ENCODE results near the gene SKIDA1. TPM values are rescaled to one million over a fixed set of nuclear protein-coding genes. Genes with fewer than 3 reads are reported as not detected.
"Not testable (repeated sequence)": the region's sequence is repeated elsewhere in the genome, so short reads cannot be mapped to it uniquely, and the experiment has no call there.

The SKIDA1 gene
- total RNA-seq, 1 experiment from 2014 or later: 0.56 TPM

DNA sequence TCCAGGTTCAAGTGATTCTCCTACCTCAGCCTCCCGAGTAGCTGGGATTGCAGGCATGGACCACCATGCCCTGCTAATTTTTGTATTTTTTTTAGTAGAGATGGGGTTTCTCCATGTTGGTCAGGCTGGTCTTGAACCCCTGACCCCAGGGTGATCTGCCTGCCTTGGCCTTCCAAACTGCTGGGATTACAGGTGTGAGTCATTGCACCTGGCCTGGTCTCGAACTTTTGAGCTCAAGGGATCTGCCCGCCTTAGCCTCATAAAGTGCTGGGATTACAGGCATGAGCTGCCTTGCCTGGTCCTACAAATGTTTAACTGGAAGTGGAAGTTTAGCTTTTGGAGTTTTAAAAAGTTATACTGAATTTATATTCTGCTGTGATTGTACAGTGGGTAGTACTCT lies 11.4 kb upstream of the SKIDA1 start:
- H3K27ac Mint-ChIP-seq (ENCODE audit: low read depth, unreplicated experiment): no peak overlapping the region
- intact Hi-C loops (cut with micrococcal nuclease): loop anchor here (10.0 kb wide), 1 partner anchor 188 kb away; no protein-coding TSS in a partner anchor
- peaks cover 67% of the 10 kb centered on the region for H3K36me3 Mint-ChIP-seq (ENCODE audit: insufficient read depth, unreplicated experiment)
- TF ChIP-seq, protein P1, sequence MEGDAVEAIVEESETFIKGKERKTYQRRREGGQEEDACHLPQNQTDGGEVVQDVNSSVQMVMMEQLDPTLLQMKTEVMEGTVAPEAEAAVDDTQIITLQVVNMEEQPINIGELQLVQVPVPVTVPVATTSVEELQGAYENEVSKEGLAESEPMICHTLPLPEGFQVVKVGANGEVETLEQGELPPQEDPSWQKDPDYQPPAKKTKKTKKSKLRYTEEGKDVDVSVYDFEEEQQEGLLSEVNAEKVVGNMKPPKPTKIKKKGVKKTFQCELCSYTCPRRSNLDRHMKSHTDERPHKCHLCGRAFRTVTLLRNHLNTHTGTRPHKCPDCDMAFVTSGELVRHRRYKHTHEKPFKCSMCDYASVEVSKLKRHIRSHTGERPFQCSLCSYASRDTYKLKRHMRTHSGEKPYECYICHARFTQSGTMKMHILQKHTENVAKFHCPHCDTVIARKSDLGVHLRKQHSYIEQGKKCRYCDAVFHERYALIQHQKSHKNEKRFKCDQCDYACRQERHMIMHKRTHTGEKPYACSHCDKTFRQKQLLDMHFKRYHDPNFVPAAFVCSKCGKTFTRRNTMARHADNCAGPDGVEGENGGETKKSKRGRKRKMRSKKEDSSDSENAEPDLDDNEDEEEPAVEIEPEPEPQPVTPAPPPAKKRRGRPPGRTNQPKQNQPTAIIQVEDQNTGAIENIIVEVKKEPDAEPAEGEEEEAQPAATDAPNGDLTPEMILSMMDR (IDR thresholded peaks at IDR 0.05; ENCODE audit: unreplicated experiment): no peak
- ChIA-PET POLR2A (interaction anchor here (0.6 to 2.2 kb wide), 6 partner anchors 9 to 245 kb away, joined by 3 to 8 read pairs (median 4); no protein-coding TSS in a partner anchor), CTCF (interaction anchor here (0.6 to 1.3 kb wide), 3 partner anchors 21 to 190 kb away, joined by 3 to 6 read pairs (median 3); no protein-coding TSS in a partner anchor)
- BruUV-seq (replicated peaks): no TSS peak
- H3K27me3 Mint-ChIP-seq (ENCODE audit: insufficient read depth, unreplicated experiment): no peaks in the 10 kb centered on the region
- H3K4me3 Mint-ChIP-seq (ENCODE audit: unreplicated experiment): no peak overlapping the region
- no peaks in the 10 kb centered on the region for H3K9me3 Mint-ChIP-seq (ENCODE audit: unreplicated experiment)
- DNase-seq (ENCODE audit: unreplicated experiment): no peak
- H3K4me1 Mint-ChIP-seq (ENCODE audit: insufficient read depth, unreplicated experiment): no peaks in the 10 kb centered on the region

DNA sequence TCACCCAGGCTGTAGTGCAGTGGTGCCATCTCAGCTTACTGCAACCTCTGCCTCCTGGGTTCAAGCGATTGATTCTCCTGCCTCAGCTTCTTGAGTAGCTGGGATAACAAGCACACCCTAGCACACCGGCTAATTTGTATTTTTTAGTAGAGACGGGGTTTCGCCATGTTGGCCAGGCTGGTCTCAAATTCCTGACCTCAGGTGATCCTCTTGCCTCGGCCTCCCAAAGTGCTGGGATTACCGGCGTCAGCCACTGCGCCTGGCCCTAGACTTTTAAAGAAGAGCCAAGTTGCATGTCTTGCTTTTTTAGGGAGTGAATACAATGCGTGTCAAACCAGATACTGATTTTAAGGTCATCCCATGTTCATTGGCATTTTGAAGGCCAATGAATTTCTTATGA lies 10.5 kb upstream of the SKIDA1 start:
- H3K4me3 Mint-ChIP-seq (ENCODE audit: unreplicated experiment): peak overlapping the region; percentile 84
- H3K27ac Mint-ChIP-seq (ENCODE audit: low read depth, unreplicated experiment); BruUV-seq (replicated peaks); H3K9me3 Mint-ChIP-seq (ENCODE audit: unreplicated experiment); H3K27me3 Mint-ChIP-seq (ENCODE audit: insufficient read depth, unreplicated experiment); H3K4me1 Mint-ChIP-seq (ENCODE audit: insufficient read depth, unreplicated experiment); DNase-seq (ENCODE audit: unreplicated experiment): not testable (repeated sequence)
- POLR2A ChIA-PET: interaction anchor here (0.6 to 1.1 kb wide), 2 partner anchors 21 to 39 kb away, joined by 3 read pairs; no protein-coding TSS in a partner anchor
- intact Hi-C loops (cut with micrococcal nuclease): loop anchor here (10.0 kb wide), 1 partner anchor 189 kb away; no protein-coding TSS in a partner anchor
- CTCF ChIA-PET: interaction anchor here (0.7 kb wide), 1 partner anchor 191 kb away, joined by 3 read pairs; no protein-coding TSS in a partner anchor
- peaks cover 58% of the 10 kb centered on the region for H3K36me3 Mint-ChIP-seq (ENCODE audit: insufficient read depth, unreplicated experiment)

DNA sequence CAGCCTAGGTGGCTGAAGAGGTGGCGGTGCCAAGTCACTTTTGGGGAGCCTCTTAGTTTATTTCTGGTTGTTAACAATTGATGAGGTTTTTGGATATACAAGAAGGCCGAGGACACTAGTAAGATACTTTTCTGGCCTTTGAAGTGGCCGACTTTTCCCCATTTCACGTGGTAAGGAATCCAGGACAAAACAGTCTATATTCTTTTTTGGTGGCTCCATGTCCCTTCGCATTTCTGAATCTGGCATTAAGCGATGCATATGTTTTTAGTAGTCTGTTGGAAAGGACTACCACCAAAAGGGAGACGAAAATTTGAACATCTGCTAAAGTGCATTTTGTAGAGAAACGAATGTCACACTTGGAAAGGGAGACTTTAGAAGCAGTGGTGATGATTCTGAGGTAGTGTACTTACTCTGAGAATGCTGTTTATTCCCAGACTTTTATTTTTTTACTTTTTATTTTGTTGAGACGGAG lies 10.0 kb upstream of the SKIDA1 start:
- TF ChIP-seq, protein P1 (IDR thresholded peaks at IDR 0.05; ENCODE audit: unreplicated experiment): no peak
- peaks cover 53% of the 10 kb centered on the region for H3K36me3 Mint-ChIP-seq (ENCODE audit: insufficient read depth, unreplicated experiment)
- no peaks in the 10 kb centered on the region for H3K9me3 Mint-ChIP-seq (ENCODE audit: unreplicated experiment)
- BruUV-seq (replicated peaks): TSS peak; percentile 24
- H3K27me3 Mint-ChIP-seq (ENCODE audit: insufficient read depth, unreplicated experiment): no peaks in the 10 kb centered on the region
- H3K4me3 Mint-ChIP-seq (ENCODE audit: unreplicated experiment): peak overlapping the region; percentile 84
- intact Hi-C loops (cut with micrococcal nuclease): loop anchor here (10.0 kb wide), 1 partner anchor 189 kb away; no protein-coding TSS in a partner anchor
- H3K4me1 Mint-ChIP-seq (ENCODE audit: insufficient read depth, unreplicated experiment): no peaks in the 10 kb centered on the region
- peak overlapping the region; percentile 75 for H3K27ac Mint-ChIP-seq (ENCODE audit: low read depth, unreplicated experiment)
- DNase-seq (ENCODE audit: unreplicated experiment): no peak
- CTCF ChIA-PET: no interaction called here
- POLR2A ChIA-PET: interaction anchor here (0.6 to 0.7 kb wide), 2 partner anchors 24 to 39 kb away, joined by 3 read pairs; no protein-coding TSS in a partner anchor

DNA sequence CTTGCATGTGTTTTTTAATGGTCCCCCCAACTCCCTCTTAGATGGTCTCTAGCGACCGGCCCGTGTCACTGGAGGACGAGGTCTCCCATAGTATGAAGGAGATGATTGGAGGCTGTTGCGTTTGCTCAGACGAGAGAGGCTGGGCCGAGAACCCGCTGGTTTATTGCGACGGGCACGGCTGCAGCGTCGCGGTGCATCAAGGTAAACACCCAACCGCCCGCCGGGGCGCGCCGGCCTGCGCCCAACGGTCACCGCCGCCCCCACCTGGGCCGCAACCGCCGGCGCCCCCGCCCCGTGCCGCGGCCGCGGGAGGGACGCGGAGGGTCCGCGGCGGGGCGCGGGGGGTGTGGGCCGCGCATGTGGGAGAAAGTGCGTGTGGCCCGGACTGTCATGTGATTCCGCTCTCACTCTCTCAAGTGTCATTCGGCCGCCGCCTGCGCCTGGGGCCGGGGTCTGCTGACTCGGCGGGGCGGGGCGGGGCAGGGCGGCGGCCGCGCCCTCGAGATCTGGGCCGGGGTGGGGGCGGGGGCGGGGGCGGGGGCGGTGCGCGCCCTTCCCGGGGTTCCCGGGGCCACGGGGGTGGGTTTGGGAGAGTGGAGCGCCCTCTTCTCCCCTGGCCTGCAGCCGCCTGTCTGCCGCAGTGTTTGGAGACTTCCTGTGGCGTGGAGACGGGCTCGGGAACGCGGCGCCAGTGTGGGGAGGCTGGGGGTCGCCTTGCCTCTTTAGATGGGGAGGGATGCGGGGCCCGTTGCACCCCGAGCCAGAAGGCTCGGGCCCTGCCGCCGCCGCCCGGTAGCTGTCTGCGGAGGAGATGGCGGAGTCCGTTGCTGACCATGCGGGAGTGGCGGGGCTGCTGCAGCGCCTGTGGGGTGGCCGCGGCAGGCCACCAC lies 9.4 kb upstream of the SKIDA1 start:
- BruUV-seq (replicated peaks): no TSS peak
- peak; percentile 58 for DNase-seq (ENCODE audit: unreplicated experiment)
- no peaks in the 10 kb centered on the region for H3K4me1 Mint-ChIP-seq (ENCODE audit: insufficient read depth, unreplicated experiment)
- CTCF ChIA-PET: no interaction called here
- TF ChIP-seq, protein P1 (IDR thresholded peaks at IDR 0.05; ENCODE audit: unreplicated experiment): no peak
- H3K27ac Mint-ChIP-seq (ENCODE audit: low read depth, unreplicated experiment): peak overlapping the region; percentile 97
- peak overlapping the region; percentile 84 for H3K4me3 Mint-ChIP-seq (ENCODE audit: unreplicated experiment)
- intact Hi-C loops (cut with micrococcal nuclease): loop anchor here (5.0 to 10.0 kb wide), 2 partner anchors 190 to 198 kb away; no protein-coding TSS in a partner anchor
- H3K36me3 Mint-ChIP-seq (ENCODE audit: insufficient read depth, unreplicated experiment): peaks cover 46% of the 10 kb centered on the region
- POLR2A ChIA-PET: interaction anchor here (0.7 to 11.2 kb wide), 2 partner anchors 23 to 38 kb away, joined by 3 to 141 read pairs; no protein-coding TSS in a partner anchor
- no peaks in the 10 kb centered on the region for H3K9me3 Mint-ChIP-seq (ENCODE audit: unreplicated experiment)
- no peaks in the 10 kb centered on the region for H3K27me3 Mint-ChIP-seq (ENCODE audit: insufficient read depth, unreplicated experiment)

Data from MCF 10A (cell line).